ENCODE measurements around the gene GPR78.

The GPR78 gene

GRCh38 chr4:8580321-8581093 is at the start of gene GPR78:
TSS of gene GPR78 (plus strand) at chr4:8580392. CDS start at chr4:8580983, 591 bp downstream.
- DNase-seq: peak; percentile 49

GRCh38 chr4:8532245-8532781 is 47.9 kb upstream of the GPR78 start:
- no peak for DNase-seq

- DNase-seq: no peak
These were observed 46.8 kb upstream of the GPR78 start for GRCh38 chr4:8533274-8533865.

- DNase-seq: peak; percentile 41
These were observed 46.1 kb upstream of the GPR78 start for GRCh38 chr4:8534129-8534528.

GRCh38 chr4:8534611-8535010 is 45.6 kb upstream of the GPR78 start:
- no peak for DNase-seq

- DNase-seq: no peak
These were observed 43.7 kb upstream of the GPR78 start for GRCh38 chr4:8536467-8536866.

GRCh38 chr4:8537041-8537461 is 43.1 kb upstream of the GPR78 start:
- peak; percentile 95 for DNase-seq

- DNase-seq: no peak
These were observed 42.0 kb upstream of the GPR78 start for GRCh38 chr4:8538076-8538702.

- DNase-seq: peak; percentile 86
These were observed 41.3 kb upstream of the GPR78 start for GRCh38 chr4:8538703-8539567.

GRCh38 chr4:8539661-8540060 is 40.5 kb upstream of the GPR78 start:
- no peak for DNase-seq

- no peak for DNase-seq
These were observed 40.1 kb upstream of the GPR78 start for GRCh38 chr4:8540072-8540471.

GRCh38 chr4:8540586-8540985 is 39.6 kb upstream of the GPR78 start:
- no peak for DNase-seq

- DNase-seq: no peak
These were observed 39.2 kb upstream of the GPR78 start for GRCh38 chr4:8540991-8541390.

GRCh38 chr4:8541981-8542715 is 38.0 kb upstream of the GPR78 start:
- DNase-seq: no peak

- DNase-seq: peak; percentile 60
These were observed 37.2 kb upstream of the GPR78 start for GRCh38 chr4:8542776-8543525.

GRCh38 chr4:8543623-8544022 is 36.6 kb upstream of the GPR78 start:
- DNase-seq: no peak

- DNase-seq: no peak
These were observed 35.9 kb upstream of the GPR78 start for GRCh38 chr4:8544282-8544681.

GRCh38 chr4:8544741-8545438 is 35.3 kb upstream of the GPR78 start:
- DNase-seq: no peak

GRCh38 chr4:8545439-8545765 is 34.8 kb upstream of the GPR78 start:
- DNase-seq: no peak

GRCh38 chr4:8546766-8547107 is 33.5 kb upstream of the GPR78 start:
- no peak for DNase-seq
